CD8-positive, alpha-beta memory T cell (primary cell): ENCODE results near the gene KAT7. TPM values are rescaled to one million over a fixed set of nuclear protein-coding genes. Genes with fewer than 3 reads are reported as not detected.

ENCODE experiments used
- CTCF ChIA-PET: fragments of 350-600 bp; sonication (Branson Sonifier 250); formaldehyde crosslinking; loops from one replicate; lab custom pipeline; 2021; ENCODE audit warnings: antibody characterized with exemption; lab: Charles Lee
- POLR2A ChIA-PET: fragments of 350-600 bp; sonication (Branson Sonifier 250); formaldehyde crosslinking; loops from one replicate; lab custom pipeline; 2021; ENCODE audit warnings: antibody characterized with exemption; lab: Charles Lee
- DNase-seq, 5 donors: peaks; one replicate each; pipeline versions ENCODE4 v3.0.0 to v3.0.0-alpha.2; 2020 to 2022; ENCODE audit warnings: mixed read lengths in 1 of 5
- H3K27ac ChIP-seq: one replicate; pipeline ENCODE4 v1.7.0; 2013; ENCODE audit warnings: low read depth, mild to moderate bottlenecking, low read length, moderate library complexity
- H3K27me3 ChIP-seq: 2 replicates; pipeline ENCODE4 v1.7.0; 2013; ENCODE audit warnings: low read length, mild to moderate bottlenecking; ENCODE audit not compliant: insufficient read depth, poor library complexity, severe bottlenecking
- H3K36me3 ChIP-seq: 2 replicates; pipeline ENCODE4 v1.7.0; 2013; ENCODE audit warnings: mild to moderate bottlenecking, low read length, moderate library complexity; ENCODE audit not compliant: insufficient read depth
- H3K4me1 ChIP-seq: 2 replicates; pipeline ENCODE4 v1.7.0; 2013; ENCODE audit warnings: mild to moderate bottlenecking, low read length, moderate library complexity; ENCODE audit not compliant: insufficient read depth
- H3K4me3 ChIP-seq: 2 replicates; pipeline ENCODE4 v1.7.0; 2013; ENCODE audit warnings: mild to moderate bottlenecking, low read length
- H3K9me3 ChIP-seq: 2 replicates; pipeline ENCODE4 v1.7.0; 2013; ENCODE audit warnings: mild to moderate bottlenecking, low read length
- H3K27ac Mint-ChIP-seq, 8 donors: one replicate each; pipeline ENCODE4 v1.8.0; 2020 to 2021; ENCODE audit warnings: mixed read lengths in 8 of 8, mild to moderate bottlenecking in 6 of 8, inconsistent platforms in 3 of 8, moderate library complexity in 3 of 8
- H3K27me3 Mint-ChIP-seq, 2 donors: one replicate each; pipeline ENCODE4 v1.8.0; 2020 to 2021; ENCODE audit warnings: mixed read lengths in 2 of 2, mild to moderate bottlenecking in 1 of 2, moderate library complexity in 1 of 2
- H3K36me3 Mint-ChIP-seq, 3 donors: one replicate each; pipeline ENCODE4 v1.8.0; 2020 to 2021; ENCODE audit warnings: mixed read lengths in 3 of 3, inconsistent platforms in 1 of 3, mild to moderate bottlenecking in 1 of 3
- H3K4me1 Mint-ChIP-seq, 3 donors: one replicate each; pipeline ENCODE4 v1.8.0; 2020 to 2021; ENCODE audit warnings: mixed read lengths in 3 of 3, inconsistent platforms in 1 of 3, mild to moderate bottlenecking in 1 of 3
- H3K4me3 Mint-ChIP-seq, 7 donors: one replicate each; pipeline ENCODE4 v1.8.0; 2020 to 2021; ENCODE audit warnings: mixed read lengths in 7 of 7, mild to moderate bottlenecking in 6 of 7, moderate library complexity in 4 of 7, inconsistent platforms in 2 of 7
- H3K9me3 Mint-ChIP-seq, 5 donors: one replicate each; pipeline ENCODE4 v1.8.0; 2020 to 2022; ENCODE audit warnings: mixed read lengths in 5 of 5, mild to moderate bottlenecking in 3 of 5, moderate library complexity in 2 of 5, inconsistent platforms in 1 of 5
- polyA plus RNA-seq: library from polyadenylated mRNA; unstranded; fragments of 300-500 nt; fragmentation: Illumina TruSeq; gene quantifications from one replicate; pipeline ENCODE4 v1.2.3, GENCODE V29; 2021
- total RNA-seq, 2 experiments: library from RNA; stranded (reverse); gene quantifications; one replicate each; pipeline ENCODE4 v1.2.3, GENCODE V29; 2021

The KAT7 gene
- total and polyA plus RNA-seq, 3 experiments from 2014 or later: 58.1 to 75.8 (median 66.1) TPM

DNA sequence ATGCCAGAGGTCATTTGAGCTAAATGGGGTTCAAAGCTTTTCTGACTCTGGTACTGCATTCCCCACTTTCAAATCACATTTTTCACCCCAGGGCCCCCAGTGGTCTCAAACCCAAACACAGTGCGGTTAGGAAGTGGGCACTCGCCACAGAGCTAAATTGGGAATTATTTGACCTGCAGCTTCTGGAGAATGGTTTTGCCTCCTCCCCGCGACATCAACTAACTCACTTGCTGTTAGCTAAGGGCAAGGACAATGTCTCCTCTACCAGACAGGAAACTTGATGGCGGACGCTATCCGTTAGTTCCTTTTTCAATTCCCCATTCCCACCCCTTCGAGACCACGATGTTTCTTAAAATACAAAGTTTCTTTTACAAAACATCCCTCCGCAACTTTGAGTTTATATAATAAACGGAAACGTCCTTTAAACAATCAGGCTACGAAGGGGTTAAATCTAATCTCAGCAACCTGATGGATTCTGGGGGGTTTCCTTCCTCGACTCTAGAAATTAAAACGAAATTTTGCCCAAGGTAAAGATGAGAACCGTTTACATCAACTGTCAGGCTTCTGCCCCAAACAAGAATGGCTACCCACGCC is 500 bp upstream of the KAT7 start:
- H3K4me1 Mint-ChIP-seq: peaks cover 47 to 54% (median 53%) of the 10 kb centered on the region in 3 donors
- peak overlapping the region; percentile 91 to 100 (median 96) for H3K4me3 Mint-ChIP-seq
- H3K27me3 Mint-ChIP-seq: no peaks in the 10 kb centered on the region
- peak in 1 of 5 donors; percentile 8 for DNase-seq
- peak overlapping the region; percentile 85 for H3K4me3 ChIP-seq
- H3K9me3 ChIP-seq: no peaks in the 10 kb centered on the region
- H3K36me3 ChIP-seq: peaks cover 13% of the 10 kb centered on the region
- POLR2A ChIA-PET: interaction anchor here (0.7 to 3.0 kb wide), 11 partner anchors 21 to 426 kb away, joined by 3 to 24 read pairs (median 5); partner anchors contain the start of genes FAM117A and SLC35B1
- peak overlapping the region; percentile 90 to 100 (median 98) for H3K27ac Mint-ChIP-seq
- H3K36me3 Mint-ChIP-seq: peaks cover 0 to 44% (median 2%) of the 10 kb centered on the region in 3 donors
- H3K27ac ChIP-seq: peak overlapping the region; percentile 98
- H3K4me1 ChIP-seq: peaks cover 29% of the 10 kb centered on the region
- H3K27me3 ChIP-seq: no peaks in the 10 kb centered on the region
- no peaks in the 10 kb centered on the region for H3K9me3 Mint-ChIP-seq
- CTCF ChIA-PET: interaction anchor here (0.8 to 3.4 kb wide), 13 partner anchors 9 to 218 kb away, joined by 3 to 18 read pairs (median 4); partner anchors contain the start of genes FAM117A and SLC35B1

- Histone ChIP-seq H3K27me3 (no peaks in the 10 kb centered on the region), H3K36me3 (peaks cover 21% of the 10 kb centered on the region), H3K4me1 (peaks cover 38% of the 10 kb centered on the region), H3K27ac (peak overlapping the region; percentile 27), H3K9me3 (no peaks in the 10 kb centered on the region), H3K4me3 (peak overlapping the region; percentile 65)
- no peaks in the 10 kb centered on the region for H3K27me3 Mint-ChIP-seq
- H3K4me3 Mint-ChIP-seq: peak overlapping the region; percentile 91 to 100 (median 96)
- no peak for DNase-seq
- POLR2A ChIA-PET: interaction anchor here (1.4 to 3.0 kb wide), 5 partner anchors 25 to 82 kb away, joined by 4 to 24 read pairs (median 8); partner anchors contain the start of genes FAM117A and SLC35B1
- no peaks in the 10 kb centered on the region for H3K9me3 Mint-ChIP-seq
- H3K4me1 Mint-ChIP-seq: peaks cover 50 to 65% (median 65%) of the 10 kb centered on the region in 3 donors
- peak overlapping the region; percentile 90 to 100 (median 98) for H3K27ac Mint-ChIP-seq
- peaks cover 0 to 57% (median 5%) of the 10 kb centered on the region in 3 donors for H3K36me3 Mint-ChIP-seq
- CTCF ChIA-PET: interaction anchor here (0.6 to 3.1 kb wide), 3 partner anchors 26 to 109 kb away, joined by 3 to 16 read pairs (median 14); partner anchors contain the start of genes FAM117A and SLC35B1
Measured at GRCh38 chr17:49789243-49789578, 730 bp downstream of the KAT7 start.

- peak overlapping the region in 3 of 8 donors; percentile 20 to 66 (median 62) for H3K27ac Mint-ChIP-seq
- no peaks in the 10 kb centered on the region for H3K27me3 Mint-ChIP-seq
- POLR2A ChIA-PET: no interaction called here
- no peak overlapping the region for H3K27ac ChIP-seq
- H3K27me3 ChIP-seq: no peaks in the 10 kb centered on the region
- H3K36me3 Mint-ChIP-seq: peaks cover 5 to 91% (median 13%) of the 10 kb centered on the region in 3 donors
- no peaks in the 10 kb centered on the region for H3K9me3 Mint-ChIP-seq
- DNase-seq: no peak
- peaks cover 50% of the 10 kb centered on the region for H3K36me3 ChIP-seq
- H3K4me1 Mint-ChIP-seq: peaks cover 66 to 83% (median 80%) of the 10 kb centered on the region in 3 donors
- CTCF ChIA-PET: interaction anchor here (1.0 to 2.2 kb wide), 4 partner anchors 29 to 223 kb away, joined by 3 to 5 read pairs (median 4); partner anchors contain the start of genes FAM117A and SLC35B1
- no peak overlapping the region for H3K4me3 ChIP-seq
- no peaks in the 10 kb centered on the region for H3K9me3 ChIP-seq
- H3K4me1 ChIP-seq: peaks cover 41% of the 10 kb centered on the region
- peak overlapping the region in 1 of 7 donors; percentile 12 for H3K4me3 Mint-ChIP-seq
Measured at GRCh38 chr17:49793309-49793708, 4.8 kb downstream of the KAT7 start.

GRCh38 chr17:49795372-49795771 is 6.9 kb downstream of the KAT7 start:
- peaks cover 65 to 82% (median 78%) of the 10 kb centered on the region in 3 donors for H3K4me1 Mint-ChIP-seq
- H3K36me3 Mint-ChIP-seq: peaks cover 10 to 91% (median 18%) of the 10 kb centered on the region in 3 donors
- Histone ChIP-seq H3K27me3 (no peaks in the 10 kb centered on the region), H3K9me3 (no peaks in the 10 kb centered on the region), H3K4me3 (no peak overlapping the region), H3K36me3 (peaks cover 61% of the 10 kb centered on the region), H3K27ac (no peak overlapping the region), H3K4me1 (peaks cover 38% of the 10 kb centered on the region)
- no peaks in the 10 kb centered on the region for H3K9me3 Mint-ChIP-seq
- no peak for DNase-seq
- no peaks in the 10 kb centered on the region for H3K27me3 Mint-ChIP-seq
- peak overlapping the region in 6 of 7 donors; percentile 9 to 78 (median 56) for H3K4me3 Mint-ChIP-seq
- peak overlapping the region in 5 of 8 donors; percentile 21 to 87 (median 72) for H3K27ac Mint-ChIP-seq
- ChIA-PET POLR2A (no interaction called here), CTCF (interaction anchor here (1.5 kb wide), 1 partner anchor 238 kb away, joined by 3 read pairs; no protein-coding TSS in a partner anchor)

GRCh38 chr17:49798182-49798581 is 9.7 kb downstream of the KAT7 start:
- H3K27ac ChIP-seq: no peak overlapping the region
- Mint-ChIP-seq H3K36me3 (peaks cover 16 to 87% (median 19%) of the 10 kb centered on the region in 3 donors), H3K9me3 (no peaks in the 10 kb centered on the region), H3K27ac (peak overlapping the region in 5 of 8 donors; percentile 31 to 73 (median 51)), H3K4me3 (peak overlapping the region in 1 of 7 donors; percentile 23), H3K27me3 (no peaks in the 10 kb centered on the region), H3K4me1 (peaks cover 48 to 67% (median 56%) of the 10 kb centered on the region in 3 donors)
- peaks cover 27% of the 10 kb centered on the region for H3K4me1 ChIP-seq
- H3K4me3 ChIP-seq: no peak overlapping the region
- no peaks in the 10 kb centered on the region for H3K27me3 ChIP-seq
- ChIA-PET POLR2A (interaction anchor here (1.3 kb wide), 1 partner anchor 34 kb away, joined by 3 read pairs; the partner anchor contains the start of gene FAM117A), CTCF (interaction anchor here (0.6 to 1.5 kb wide), 4 partner anchors 10 to 1067 kb away, joined by 3 to 5 read pairs (median 3); partner anchors contain the start of gene KAT7)
- H3K36me3 ChIP-seq: peaks cover 55% of the 10 kb centered on the region
- H3K9me3 ChIP-seq: no peaks in the 10 kb centered on the region
- DNase-seq: no peak

DNA sequence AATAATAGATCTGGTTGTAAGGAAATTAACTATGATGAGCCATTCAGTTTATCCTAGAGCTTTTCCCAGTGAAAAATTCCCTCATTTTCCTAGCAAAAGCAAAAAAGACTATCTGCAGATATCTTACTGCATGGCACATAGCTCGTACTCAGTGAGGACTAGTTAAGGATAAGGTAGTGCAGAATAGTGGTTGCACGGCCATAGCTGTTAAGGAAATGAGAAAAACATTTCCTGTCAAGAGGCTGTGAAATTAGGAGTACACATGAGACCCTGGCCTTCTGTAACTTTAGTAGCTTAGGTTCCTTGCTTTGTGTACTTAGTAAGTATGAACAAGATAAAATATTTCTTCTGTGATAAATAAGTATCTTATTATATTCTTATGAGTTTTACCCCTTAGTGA is 10.3 kb downstream of the KAT7 start:
- Histone ChIP-seq H3K27ac (no peak overlapping the region), H3K27me3 (no peaks in the 10 kb centered on the region), H3K36me3 (peaks cover 51% of the 10 kb centered on the region), H3K4me1 (peaks cover 24% of the 10 kb centered on the region), H3K9me3 (no peaks in the 10 kb centered on the region), H3K4me3 (no peak overlapping the region)
- no peaks in the 10 kb centered on the region for H3K27me3 Mint-ChIP-seq
- DNase-seq: no peak
- peak overlapping the region in 4 of 8 donors; percentile 31 to 80 (median 62) for H3K27ac Mint-ChIP-seq
- H3K9me3 Mint-ChIP-seq: no peaks in the 10 kb centered on the region
- CTCF ChIA-PET: interaction anchor here (1.1 to 1.2 kb wide), 2 partner anchors 34 to 90 kb away, joined by 3 to 5 read pairs; no protein-coding TSS in a partner anchor
- peaks cover 16 to 84% (median 18%) of the 10 kb centered on the region in 3 donors for H3K36me3 Mint-ChIP-seq
- H3K4me1 Mint-ChIP-seq: peaks cover 46 to 63% (median 51%) of the 10 kb centered on the region in 3 donors
- POLR2A ChIA-PET: interaction anchor here (1.3 kb wide), 1 partner anchor 35 kb away, joined by 3 read pairs; the partner anchor contains the start of gene FAM117A
- no peak overlapping the region for H3K4me3 Mint-ChIP-seq

- POLR2A ChIA-PET: no interaction called here
- Histone ChIP-seq H3K4me3 (no peak overlapping the region), H3K36me3 (peaks cover 47% of the 10 kb centered on the region), H3K27me3 (no peaks in the 10 kb centered on the region), H3K4me1 (no peaks in the 10 kb centered on the region), H3K27ac (no peak overlapping the region), H3K9me3 (no peaks in the 10 kb centered on the region)
- H3K4me1 Mint-ChIP-seq: peaks cover 36 to 52% (median 43%) of the 10 kb centered on the region in 3 donors
- no peak overlapping the region for H3K4me3 Mint-ChIP-seq
- no peak for DNase-seq
- H3K27ac Mint-ChIP-seq: peak overlapping the region in 2 of 8 donors; percentile 20 to 39
- H3K36me3 Mint-ChIP-seq: peaks cover 14 to 77% (median 24%) of the 10 kb centered on the region in 3 donors
- CTCF ChIA-PET: no interaction called here
- peaks cover 0 to 2% of the 10 kb centered on the region in 2 donors for H3K27me3 Mint-ChIP-seq
- no peaks in the 10 kb centered on the region for H3K9me3 Mint-ChIP-seq
Measured at GRCh38 chr17:49809056-49809455, 20.6 kb downstream of the KAT7 start.
